ENCODE results near the gene MICALL2.

Gene MICALL2

GRCh38 chr7:1411414-1411813, 47.9 kb downstream of the MICALL2 start:
- Histone ChIP-seq H4K20me1 (ENCODE audit: low read depth, low read length) (no peaks in the 10 kb centered on the region), H3K36me3 (ENCODE audit: low read length) (no peaks in the 10 kb centered on the region), H3K27ac (ENCODE audit: low read depth, low read length) (no peak overlapping the region), H3K9ac (ENCODE audit: low read length) (no peak overlapping the region), H3K4me2 (ENCODE audit: low read depth, low read length, poor library complexity, severe bottlenecking) (no peak overlapping the region), H2AFZ (ENCODE audit: low read depth, low read length, severe bottlenecking) (no peak overlapping the region), H3K27me3 (ENCODE audit: low read length) (no peaks in the 10 kb centered on the region), H3K79me2 (ENCODE audit: insufficient read depth, low read length) (no peaks in the 10 kb centered on the region), H3K4me3 (ENCODE audit: insufficient read depth, low read length, poor library complexity, severe bottlenecking) (no peak overlapping the region), H3K9me3 (ENCODE audit: insufficient read depth, low read length) (no peaks in the 10 kb centered on the region), H3K9me2 (replicated peaks; ENCODE audit: insufficient read depth, low read length) (no peaks in the 10 kb centered on the region), H3F3A (ENCODE audit: insufficient read depth) (no peaks in the 10 kb centered on the region)
- TF ChIP-seq CTCF (IDR thresholded peaks at IDR 0.05; ENCODE audit: insufficient read depth, low read length, poor library complexity, severe bottlenecking): no peak
- no peak for TF ChIP-seq EZH2phosphoT487 (conservative IDR thresholded peaks at IDR 0.05; ENCODE audit: low read length)

- no peaks in the 10 kb centered on the region for H3K36me3 ChIP-seq (ENCODE audit: low read length)
- no peak overlapping the region for H2AFZ ChIP-seq (ENCODE audit: low read depth, low read length, severe bottlenecking)
- TF ChIP-seq CTCF (IDR thresholded peaks at IDR 0.05; ENCODE audit: insufficient read depth, low read length, poor library complexity, severe bottlenecking) (no peak), EZH2phosphoT487 (conservative IDR thresholded peaks at IDR 0.05; ENCODE audit: low read length) (no peak)
- H3K27ac ChIP-seq (ENCODE audit: low read depth, low read length): no peak overlapping the region
- H3K4me2 ChIP-seq (ENCODE audit: low read depth, low read length, poor library complexity, severe bottlenecking): no peak overlapping the region
- H3K4me3 ChIP-seq (ENCODE audit: insufficient read depth, low read length, poor library complexity, severe bottlenecking): no peak overlapping the region
- H4K20me1 ChIP-seq (ENCODE audit: low read depth, low read length): no peaks in the 10 kb centered on the region
- H3K9me3 ChIP-seq (ENCODE audit: insufficient read depth, low read length): no peaks in the 10 kb centered on the region
- no peaks in the 10 kb centered on the region for H3K9me2 ChIP-seq (replicated peaks; ENCODE audit: insufficient read depth, low read length)
- H3K79me2 ChIP-seq (ENCODE audit: insufficient read depth, low read length): no peaks in the 10 kb centered on the region
- H3K27me3 ChIP-seq (ENCODE audit: low read length): no peaks in the 10 kb centered on the region
- H3K9ac ChIP-seq (ENCODE audit: low read length): no peak overlapping the region
- H3F3A ChIP-seq (ENCODE audit: insufficient read depth): no peaks in the 10 kb centered on the region
Observed at GRCh38 chr7:1410992-1411391, 48.3 kb downstream of the MICALL2 start.

GRCh38 chr7:1409555-1409954, 49.7 kb downstream of the MICALL2 start:
- H3K9ac ChIP-seq (ENCODE audit: low read length): no peak overlapping the region
- H3K36me3 ChIP-seq (ENCODE audit: low read length): no peaks in the 10 kb centered on the region
- no peaks in the 10 kb centered on the region for H3K9me3 ChIP-seq (ENCODE audit: insufficient read depth, low read length)
- no peak overlapping the region for H3K4me3 ChIP-seq (ENCODE audit: insufficient read depth, low read length, poor library complexity, severe bottlenecking)
- TF ChIP-seq CTCF (IDR thresholded peaks at IDR 0.05; ENCODE audit: insufficient read depth, low read length, poor library complexity, severe bottlenecking) (no peak), EZH2phosphoT487 (conservative IDR thresholded peaks at IDR 0.05; ENCODE audit: low read length) (no peak)
- H3K27ac ChIP-seq (ENCODE audit: low read depth, low read length): no peak overlapping the region
- H3K9me2 ChIP-seq (replicated peaks; ENCODE audit: insufficient read depth, low read length): no peaks in the 10 kb centered on the region
- no peaks in the 10 kb centered on the region for H3K79me2 ChIP-seq (ENCODE audit: insufficient read depth, low read length)
- H3K4me2 ChIP-seq (ENCODE audit: low read depth, low read length, poor library complexity, severe bottlenecking): no peak overlapping the region
- H3K27me3 ChIP-seq (ENCODE audit: low read length): no peaks in the 10 kb centered on the region
- H2AFZ ChIP-seq (ENCODE audit: low read depth, low read length, severe bottlenecking): no peak overlapping the region
- no peaks in the 10 kb centered on the region for H3F3A ChIP-seq (ENCODE audit: insufficient read depth)
- H4K20me1 ChIP-seq (ENCODE audit: low read depth, low read length): no peaks in the 10 kb centered on the region
